Dendritic cell treated with granulocyte-macrophage colony-stimulating factor and Interleukin-4, amounts not matched to agents 40 ng/mL and 50 ng/mL, for 4 days (primary cell): Measurements from ENCODE around the gene COL4A3.

ENCODE experiments used
- H3K27ac Mint-ChIP-seq: one replicate; pipeline ENCODE4 v1.8.0; 2022; ENCODE audit warnings: mild to moderate bottlenecking, mixed read lengths
- H3K27me3 Mint-ChIP-seq: one replicate; pipeline ENCODE4 v1.8.0; 2022; ENCODE audit warnings: mild to moderate bottlenecking, mixed read lengths
- H3K36me3 Mint-ChIP-seq: one replicate; pipeline ENCODE4 v1.8.0; 2022; ENCODE audit warnings: low read depth, mixed read lengths
- H3K4me1 Mint-ChIP-seq: one replicate; pipeline ENCODE4 v1.8.0; 2022; ENCODE audit warnings: low read depth, mixed read lengths
- H3K4me3 Mint-ChIP-seq: one replicate; pipeline ENCODE4 v1.8.0; 2022; ENCODE audit warnings: mild to moderate bottlenecking, moderate library complexity, mixed read lengths
- H3K9me3 Mint-ChIP-seq: one replicate; pipeline ENCODE4 v1.8.0; 2022; ENCODE audit warnings: mixed read lengths
- intact Hi-C: fragments of 100-400 bp; cut with micrococcal nuclease; formaldehyde crosslinking; loops from one replicate; pipeline ENCODE4 v1.15.0; 2022

Gene COL4A3

GRCh38 chr2:227311861-227312506 is 147.6 kb downstream of the COL4A3 start:
- Mint-ChIP-seq H3K27ac (no peak overlapping the region), H3K4me1 (no peaks in the 10 kb centered on the region), H3K27me3 (no peaks in the 10 kb centered on the region), H3K9me3 (no peaks in the 10 kb centered on the region), H3K4me3 (no peak overlapping the region), H3K36me3 (no peaks in the 10 kb centered on the region)
- intact Hi-C loops = no loop called here

- intact Hi-C loops = no loop called here
- H3K27ac Mint-ChIP-seq = no peak overlapping the region
- no peaks in the 10 kb centered on the region for H3K36me3 Mint-ChIP-seq
- H3K27me3 Mint-ChIP-seq = peaks cover under 1% of the 10 kb centered on the region
- H3K4me1 Mint-ChIP-seq = no peaks in the 10 kb centered on the region
- H3K4me3 Mint-ChIP-seq = no peak overlapping the region
- peaks cover 1% of the 10 kb centered on the region for H3K9me3 Mint-ChIP-seq
Measured at GRCh38 chr2:227312579-227312978, 148.2 kb downstream of the COL4A3 start.

GRCh38 chr2:227313310-227313709 is 148.9 kb downstream of the COL4A3 start:
- intact Hi-C loops = no loop called here
- Mint-ChIP-seq H3K4me1 (no peaks in the 10 kb centered on the region), H3K9me3 (peaks cover 6% of the 10 kb centered on the region), H3K27me3 (peaks cover 1% of the 10 kb centered on the region), H3K36me3 (no peaks in the 10 kb centered on the region), H3K4me3 (no peak overlapping the region), H3K27ac (no peak overlapping the region)

- Mint-ChIP-seq H3K36me3 (no peaks in the 10 kb centered on the region), H3K4me3 (no peak overlapping the region), H3K4me1 (no peaks in the 10 kb centered on the region), H3K27ac (no peak overlapping the region), H3K9me3 (peaks cover 24% of the 10 kb centered on the region), H3K27me3 (peaks cover 8% of the 10 kb centered on the region)
- intact Hi-C loops = no loop called here
Measured at GRCh38 chr2:227317834-227318233, 153.4 kb downstream of the COL4A3 start.

- H3K27ac Mint-ChIP-seq = no peak overlapping the region
- H3K27me3 Mint-ChIP-seq = peaks cover 11% of the 10 kb centered on the region
- no peak overlapping the region for H3K4me3 Mint-ChIP-seq
- peaks cover 28% of the 10 kb centered on the region for H3K9me3 Mint-ChIP-seq
- H3K36me3 Mint-ChIP-seq = peaks cover 2% of the 10 kb centered on the region
- no peaks in the 10 kb centered on the region for H3K4me1 Mint-ChIP-seq
- intact Hi-C loops = no loop called here
Measured at GRCh38 chr2:227320305-227321094, 156.1 kb downstream of the COL4A3 start.

GRCh38 chr2:227322530-227323205 is 158.2 kb downstream of the COL4A3 start:
- peaks cover 6% of the 10 kb centered on the region for H3K36me3 Mint-ChIP-seq
- H3K27ac Mint-ChIP-seq = no peak overlapping the region
- H3K4me3 Mint-ChIP-seq = no peak overlapping the region
- peaks cover 9% of the 10 kb centered on the region for H3K27me3 Mint-ChIP-seq
- intact Hi-C loops = no loop called here
- peaks cover 16% of the 10 kb centered on the region for H3K4me1 Mint-ChIP-seq
- H3K9me3 Mint-ChIP-seq = peaks cover 26% of the 10 kb centered on the region

- Mint-ChIP-seq H3K27ac (no peak overlapping the region), H3K36me3 (peaks cover 6% of the 10 kb centered on the region), H3K9me3 (peaks cover 22% of the 10 kb centered on the region), H3K4me1 (peaks cover 16% of the 10 kb centered on the region), H3K27me3 (peaks cover 9% of the 10 kb centered on the region), H3K4me3 (no peak overlapping the region)
- intact Hi-C loops = no loop called here
Measured at GRCh38 chr2:227323818-227324217, 159.4 kb downstream of the COL4A3 start.

- intact Hi-C loops = no loop called here
- Mint-ChIP-seq H3K27ac (peak overlapping the region; percentile 87), H3K27me3 (peaks cover 9% of the 10 kb centered on the region), H3K9me3 (peaks cover 22% of the 10 kb centered on the region), H3K4me1 (peaks cover 16% of the 10 kb centered on the region), H3K36me3 (peaks cover 6% of the 10 kb centered on the region), H3K4me3 (peak overlapping the region; percentile 88)
Measured at GRCh38 chr2:227324642-227324994, 160.2 kb downstream of the COL4A3 start.

- Mint-ChIP-seq H3K4me3 (peak within 1 kb of the TSS; percentile 88), H3K27ac (peak within 1 kb of the TSS; percentile 87), H3K4me1 (peaks cover 16% of the 10 kb centered on the region), H3K9me3 (peaks cover 22% of the 10 kb centered on the region), H3K36me3 (peaks cover 7% of the 10 kb centered on the region), H3K27me3 (peaks cover 9% of the 10 kb centered on the region)
- intact Hi-C loops = loop anchor here (5.0 kb wide), 1 partner anchor 42 kb away; no protein-coding TSS in a partner anchor
Measured at GRCh38 chr2:227324995-227325838, 160.8 kb downstream of the COL4A3 start, which contains the start of gene MFF. Gene MFF (plus strand): TSS chr2:227325251. CDS start chr2:227330666, 5,415 bp downstream.

GRCh38 chr2:227325839-227326195 is 161.4 kb downstream of the COL4A3 start:
- H3K4me3 Mint-ChIP-seq = peak overlapping the region; percentile 88
- H3K4me1 Mint-ChIP-seq = peaks cover 16% of the 10 kb centered on the region
- intact Hi-C loops = loop anchor here (5.0 kb wide), 1 partner anchor 41 kb away; no protein-coding TSS in a partner anchor
- peaks cover 12% of the 10 kb centered on the region for H3K36me3 Mint-ChIP-seq
- H3K27me3 Mint-ChIP-seq = peaks cover 9% of the 10 kb centered on the region
- peaks cover 22% of the 10 kb centered on the region for H3K9me3 Mint-ChIP-seq
- peak overlapping the region; percentile 87 for H3K27ac Mint-ChIP-seq

- H3K27ac Mint-ChIP-seq = no peak overlapping the region
- H3K4me1 Mint-ChIP-seq = peaks cover 16% of the 10 kb centered on the region
- intact Hi-C loops = loop anchor here (5.0 kb wide), 1 partner anchor 41 kb away; no protein-coding TSS in a partner anchor
- H3K36me3 Mint-ChIP-seq = peaks cover 18% of the 10 kb centered on the region
- H3K9me3 Mint-ChIP-seq = peaks cover 14% of the 10 kb centered on the region
- peaks cover 9% of the 10 kb centered on the region for H3K27me3 Mint-ChIP-seq
- no peak overlapping the region for H3K4me3 Mint-ChIP-seq
Measured at GRCh38 chr2:227326783-227327182, 162.4 kb downstream of the COL4A3 start.

- intact Hi-C loops = no loop called here
- Mint-ChIP-seq H3K4me1 (peaks cover 24% of the 10 kb centered on the region), H3K9me3 (no peaks in the 10 kb centered on the region), H3K4me3 (no peak overlapping the region), H3K27me3 (no peaks in the 10 kb centered on the region), H3K36me3 (peaks cover 67% of the 10 kb centered on the region), H3K27ac (peak overlapping the region; percentile 67)
Measured at GRCh38 chr2:227335713-227336112, 171.3 kb downstream of the COL4A3 start.

- Mint-ChIP-seq H3K4me1 (peaks cover 24% of the 10 kb centered on the region), H3K9me3 (no peaks in the 10 kb centered on the region), H3K4me3 (no peak overlapping the region), H3K27ac (no peak overlapping the region), H3K36me3 (peaks cover 60% of the 10 kb centered on the region), H3K27me3 (no peaks in the 10 kb centered on the region)
- intact Hi-C loops = no loop called here
Measured at GRCh38 chr2:227337442-227337841, 173.0 kb downstream of the COL4A3 start.
